GM12878 (cell line): ENCODE results near the gene IGHMBP2. TPM values are rescaled to one million over a fixed set of nuclear protein-coding genes. Genes with fewer than 3 reads are reported as not detected.

Source experiments
- ATAC-seq: fragments of 200-7000 bp; cut with Tn5 transposase; 3 replicates; pipeline ENCODE4 v1.9.1; 2020; ENCODE audit warnings: mild to moderate bottlenecking, moderate library complexity
- BruUV-seq: library from RNA; stranded (reverse); fragments of 400-500 nt; replicated peaks from 2 replicates; lab custom pipeline; 2021; lab: Mats Ljungman, UMichigan
- CTCF ChIA-PET: fragments of 300-600 bp; sonication (Branson Sonifier 250); formaldehyde crosslinking; extraction: SDS; loops from one replicate; lab custom pipeline; 2021; ENCODE audit warnings: inconsistent platforms; lab: Yijun Ruan, JAX
- POLR2A ChIA-PET: fragments of 350-600 bp; formaldehyde crosslinking; extraction: SDS; loops from one replicate; lab custom pipeline; 2021; ENCODE audit warnings: inconsistent platforms; lab: Charles Lee
- RAD21 ChIA-PET: fragments of 300-600 bp; sonication (Branson Sonifier 250); formaldehyde crosslinking; loops from one replicate; lab custom pipeline; 2023; ENCODE audit warnings: antibody characterized with exemption; ENCODE audit not compliant: unreplicated experiment; lab: Charles Lee
- SMC1A ChIA-PET: fragments of 300-600 bp; sonication (Branson Sonifier 250); formaldehyde crosslinking; loops from one replicate; lab custom pipeline; 2023; ENCODE audit not compliant: unreplicated experiment, uncharacterized antibody; lab: Charles Lee
- DNase-seq: peaks from one replicate; pipeline ENCODE4 v3.0.0-alpha.2; 2011; ENCODE audit warnings: low read depth, low spot score
- FAIRE-seq: peaks from 3 replicates; lab custom pipeline; 2011; peaks lifted over from hg19 to GRCh38; lab: Jason Lieb, UNC
- H2AFZ ChIP-seq: 2 replicates; pipeline ENCODE4 v1.6.0; 2011; ENCODE audit warnings: low read depth, low read length, control low read depth; ENCODE audit not compliant: control insufficient read depth
- H3K27ac ChIP-seq: 2 replicates; pipeline ENCODE4 v1.5.1; 2011; ENCODE audit warnings: control low read depth; ENCODE audit not compliant: control insufficient read depth, insufficient read depth
- H3K27me3 ChIP-seq, 2 experiments: replicated peaks in 1 of 2; 2 replicates each; pipeline versions ENCODE4 v1.6.0 to v1.6.1; 2011; ENCODE audit warnings: low read length in 1 of 2; ENCODE audit not compliant: control insufficient read depth in 2 of 2, insufficient read depth in 2 of 2
- H3K36me3 ChIP-seq, 2 experiments: 2 replicates each; pipeline ENCODE4 v1.5.1; 2011; ENCODE audit warnings: low read length in 1 of 2; ENCODE audit not compliant: control insufficient read depth in 2 of 2, insufficient read depth in 2 of 2
- H3K4me1 ChIP-seq: 2 replicates; pipeline ENCODE4 v1.6.1; 2011; ENCODE audit warnings: mild to moderate bottlenecking, low read length, moderate library complexity, mixed read lengths; ENCODE audit not compliant: control insufficient read depth, insufficient read depth
- H3K4me2 ChIP-seq: 2 replicates; pipeline ENCODE4 v1.6.0; 2011; ENCODE audit warnings: control low read depth; ENCODE audit not compliant: control insufficient read depth, insufficient read depth
- H3K4me3 ChIP-seq: fragments of 200-600 bp; sonication (generic); 2 replicates; pipeline ENCODE4 v1.5.1; 2016
- H3K79me2 ChIP-seq: 2 replicates; pipeline ENCODE4 v1.6.0; 2011; ENCODE audit warnings: low read length; ENCODE audit not compliant: control insufficient read depth, insufficient read depth
- H3K9ac ChIP-seq: 2 replicates; pipeline ENCODE4 v1.8.0; 2011; ENCODE audit warnings: low read length, control low read depth, mixed read lengths; ENCODE audit not compliant: control insufficient read depth, insufficient read depth
- H3K9me3 ChIP-seq: replicated peaks from 3 replicates; pipeline ENCODE4 v1.5.1; 2011; ENCODE audit warnings: mild to moderate bottlenecking, low read length; ENCODE audit not compliant: control insufficient read depth, insufficient read depth
- H4K20me1 ChIP-seq: 2 replicates; pipeline ENCODE4 v1.6.0; 2011; ENCODE audit not compliant: control insufficient read depth, insufficient read depth
- CTCF ChIP-seq, 3 experiments: IDR thresholded peaks in 2 of 3; conservative IDR thresholded peaks in 1 of 3; 2 replicates each; pipeline ENCODE4 v1.5.1; 2011; ENCODE audit warnings: low read depth in 3 of 3, low read length in 3 of 3, mild to moderate bottlenecking in 3 of 3, control low read depth in 2 of 3, moderate library complexity in 2 of 3, inconsistent platforms in 1 of 3, mixed read lengths in 1 of 3; ENCODE audit not compliant: control insufficient read depth in 2 of 3, insufficient read depth in 1 of 3; ENCODE audit errors: extremely low read depth in 1 of 3
- NFYB ChIP-seq: IDR thresholded peaks from 2 replicates; pipeline ENCODE4 v1.6.1; 2011; ENCODE audit warnings: low read depth, mild to moderate bottlenecking, low read length, improper control_type of control experiment, moderate library complexity; ENCODE audit not compliant: insufficient read depth
- POLR2AphosphoS5 ChIP-seq: IDR thresholded peaks from 2 replicates; pipeline ENCODE4 v1.6.1; 2011; ENCODE audit warnings: mild to moderate bottlenecking, low read length, inconsistent platforms
- ZBTB33 ChIP-seq: fragments of 450-650 bp; IDR thresholded peaks from 2 replicates; pipeline ENCODE4 v1.6.1; 2017; ENCODE audit warnings: mild to moderate bottlenecking
- WGBS: methylation state at CpG from one replicate; pipeline ENCODE4 v1.1.6; 2016; ENCODE audit warnings: low lambda C conversion rate; ENCODE audit not compliant: insufficient replicate concordance, insufficient coverage; ENCODE audit errors: missing lambda C conversion rate; 5-methylcytosine and 5-hydroxymethylcytosine counted together
- in situ Hi-C: fragments of 300-500 bp; cut with MboI; formaldehyde crosslinking; loops from 9 replicates; pipeline ENCODE4 v1.14.3; 2018; ENCODE audit warnings: mixed read lengths
- intact Hi-C: fragments of 100-400 bp; cut with micrococcal nuclease; formaldehyde crosslinking; loops from one replicate; pipeline ENCODE4 v1.14.2; 2022; ENCODE audit not compliant: unreplicated experiment
- polyA plus RNA-seq, 11 experiments: library from polyadenylated mRNA; depleted of rRNA in 4 of 11; unstranded in 6 of 11; stranded (reverse) in 5 of 11; fragments of >200 nt; fragmentation: Nextera tagmentation in 4 of 11; fragmentation: Illumina TruSeq in 1 of 11; extraction: Ambion mirVana in 4 of 11; extraction: Trizol in 1 of 11; gene quantifications; 1 replicate in 1 of 11; 2 replicates in 10 of 11; pipeline versions ENCODE4 v1.2.1 to v1.2.3, GENCODE V29; 2011 to 2016; ENCODE audit warnings: inconsistent platforms in 2 of 11, missing spikeins in 2 of 11, low read depth in 1 of 11
- total RNA-seq, 4 experiments: library from RNA; depleted of rRNA in 3 of 4; stranded (reverse); fragments of >200 nt in 3 of 4; fragmentation: Illumina TruSeq in 1 of 4; extraction: Trizol in 1 of 4; gene quantifications; 2 replicates each; pipeline versions ENCODE4 v1.2.1 to v1.2.3, GENCODE V29; 2013 to 2021

Gene IGHMBP2
- total and polyA plus RNA-seq, 10 of the 15 experiments (the other 5 are each of a cell fraction or from before 2014, with no cell fraction given) = 1.4 to 20.1 (median 11.2) TPM

- CTCF ChIA-PET = interaction anchor here (0.9 kb wide), 1 partner anchor 13 kb away, joined by 3 read pairs; the partner anchor contains the start of genes IGHMBP2 and MRPL21
- 0 out of 2 replicates have a peak, but pooled peaks have one; percentile 26 for TF ChIP-seq POLR2AphosphoS5
- no peak for TF ChIP-seq NFYB
- TF ChIP-seq ZBTB33 = peak; percentile 98
- TF ChIP-seq CTCF (IDR thresholded peaks at IDR 0.05 in 2 of 3, conservative IDR thresholded peaks at IDR 0.05 in 1 of 3; ENCODE audit: control insufficient read depth in 2 of 3, extremely low read depth in 1 of 3, insufficient read depth in 1 of 3, low read depth in 3 of 3, low read length in 3 of 3) = 0 out of 6 replicates have a peak, but pooled peaks of 1 of the 3 experiments have one; percentile 15
- H3K9me3 ChIP-seq = no peaks in the 10 kb centered on the region
- RAD21 ChIA-PET = no interaction called here
- intact Hi-C loops (no loop called here), in situ Hi-C loops (no loop called here)
- ATAC-seq = no peak; the same call in 2 of the 3 replicates
- 90% methylated on average over 18 of the region's 18 CpGs for WGBS
- no peak overlapping the region for H3K9ac ChIP-seq
- H3K36me3 ChIP-seq = peaks cover 5 to 23% of the 10 kb centered on the region in 2 experiments; a peak in 3 of 4 replicates
- no peaks in the 10 kb centered on the region for H3K79me2 ChIP-seq
- DNase-seq = no peak
- H3K4me3 ChIP-seq = no peak overlapping the region
- POLR2A ChIA-PET = no interaction called here
- no peak overlapping the region for H2AFZ ChIP-seq
- FAIRE-seq = no peak
- SMC1A ChIA-PET = no interaction called here
- H3K4me1 ChIP-seq = no peaks in the 10 kb centered on the region
- no peak overlapping the region for H3K4me2 ChIP-seq
- no peaks in the 10 kb centered on the region for H3K27me3 ChIP-seq
- H3K27ac ChIP-seq = no peak overlapping the region
- no peaks in the 10 kb centered on the region for H4K20me1 ChIP-seq
- BruUV-seq = no TSS peak
Observed at GRCh38 chr11:68889948-68890446, 13.7 kb upstream of the IGHMBP2 start.
